Breast epithelium (tissue), 3 donors: ENCODE results near the gene ABHD13.

Experiments used
- CTCF ChIP-seq, 3 donors: fragments of 450-650 bp; IDR thresholded peaks; one replicate each; pipeline ENCODE4 v1.5.1; 2016 to 2017; ENCODE audit warnings: antibody characterized with exemption in 3 of 3, mild to moderate bottlenecking in 3 of 3, moderate library complexity in 3 of 3
- POLR2A ChIP-seq: fragments of 450-650 bp; IDR thresholded peaks from one replicate; pipeline ENCODE4 v1.6.1; 2016; ENCODE audit warnings: antibody characterized with exemption, mild to moderate bottlenecking, moderate library complexity
- POLR2AphosphoS5 ChIP-seq, 3 donors: sonication (generic); formaldehyde crosslinking; IDR thresholded peaks; one replicate each; pipeline ENCODE4 v1.6.1; 2017; ENCODE audit warnings: antibody characterized with exemption in 3 of 3

- TF ChIP-seq CTCF (IDR thresholded peaks at IDR 0.05) (no peak), POLR2A (no peak), POLR2AphosphoS5 (IDR thresholded peaks at IDR 0.05) (no peak)
Observed at GRCh38 chr13:108213946-108214345, 4.2 kb upstream of the ABHD13 start.
